Kidney (tissue), 14 donors: ENCODE results near the gene FBXO42. TPM values are rescaled to one million over a fixed set of nuclear protein-coding genes. Genes with fewer than 3 reads are reported as not detected.

ENCODE experiments used
- DNase-seq, 5 donors: peaks; one replicate each; pipeline ENCODE4 v3.0.0-alpha.2; 2013 to 2020
- FAIRE-seq: peaks from 2 replicates; lab custom pipeline; 2012; peaks lifted over from hg19 to GRCh38; lab: Jason Lieb, UNC
- H3K27ac ChIP-seq, 2 donors: one replicate each; pipeline ENCODE4 v1.7.0; 2013; ENCODE audit warnings: low read depth in 2 of 2, low read length in 2 of 2, inconsistent platforms in 1 of 2
- H3K27me3 ChIP-seq: one replicate; pipeline ENCODE4 v1.7.1; 2013; ENCODE audit warnings: low read length, inconsistent platforms; ENCODE audit not compliant: control insufficient read depth, insufficient read depth
- H3K36me3 ChIP-seq, 3 donors: one replicate each; pipeline versions ENCODE4 v1.7.0 to v1.7.1; 2013; ENCODE audit warnings: low read length in 3 of 3, control low read depth in 1 of 3, inconsistent platforms in 1 of 3; ENCODE audit not compliant: insufficient read depth in 3 of 3, control insufficient read depth in 2 of 3
- H3K4me1 ChIP-seq, 3 donors: one replicate each; pipeline versions ENCODE4 v1.7.0 to v1.7.1; 2013; ENCODE audit warnings: low read length in 3 of 3, inconsistent platforms in 1 of 3, low read depth in 1 of 3; ENCODE audit not compliant: control insufficient read depth in 2 of 3, insufficient read depth in 2 of 3
- H3K4me3 ChIP-seq, 3 donors: one replicate each; pipeline versions ENCODE4 v1.7.0 to v1.8.1; 2013; ENCODE audit warnings: low read length in 3 of 3, control low read depth in 1 of 3, inconsistent platforms in 1 of 3
- H3K9ac ChIP-seq, 3 donors: one replicate each; pipeline versions ENCODE4 v1.7.0 to v1.7.1; 2013; ENCODE audit warnings: low read length in 3 of 3, control low read depth in 1 of 3, inconsistent platforms in 1 of 3
- H3K9me3 ChIP-seq, 3 donors: one replicate each; pipeline versions ENCODE4 v1.7.0 to v1.7.1; 2013; ENCODE audit warnings: low read length in 3 of 3, control low read depth in 1 of 3, inconsistent platforms in 1 of 3; ENCODE audit not compliant: control insufficient read depth in 2 of 3, insufficient read depth in 1 of 3
- intact Hi-C: fragments of 100-400 bp; cut with DNase I; formaldehyde crosslinking; loops from one replicate; pipeline ENCODE4 v1.11.1; 2022
- polyA plus RNA-seq: library from polyadenylated mRNA; stranded (reverse); fragments of 350-450 nt; fragmentation: Illumina TruSeq; extraction: RNeasy Lipid Tissue Mini Kit (QIAGEN cat#74804); gene quantifications from one replicate; pipeline ENCODE4 v1.2.3, GENCODE V29; 2014; ENCODE audit warnings: low read depth, low replicate concordance; ENCODE audit not compliant: insufficient read depth
- total RNA-seq: library from RNA; stranded (reverse); fragmentation: NEBNext Ultra II Directional; extraction: Animal tissue kit (Norgen Biotek cat#: 25700); gene quantifications from one replicate; pipeline ENCODE4 v1.2.1, GENCODE V29; 2021
- TF ChIP-seq, protein P1 (sequence below): IDR thresholded peaks from 3 replicates; pipeline ENCODE4 v1.5.1; 2012; ENCODE audit warnings: mild to moderate bottlenecking, moderate library complexity, borderline replicate concordance; ENCODE audit not compliant: insufficient read depth; ENCODE audit errors: extremely low read depth
- donor health status: control.
- donor health status: control.
- donor health status: control.
- donor health status: control.
- donor health status: control.
- donor health status: DM: yes; HTN: yes; CAD: no.
- donor health status: Normal renal cell carcinoma (clear cell type).

FBXO42 gene
- total and polyA plus RNA-seq, 2 donors from 2014 or later: 14.1 to 22.1 TPM

GRCh38 chr1:16242556-16243214 lies 109.6 kb downstream of the FBXO42 start:
- TF ChIP-seq, protein P1, sequence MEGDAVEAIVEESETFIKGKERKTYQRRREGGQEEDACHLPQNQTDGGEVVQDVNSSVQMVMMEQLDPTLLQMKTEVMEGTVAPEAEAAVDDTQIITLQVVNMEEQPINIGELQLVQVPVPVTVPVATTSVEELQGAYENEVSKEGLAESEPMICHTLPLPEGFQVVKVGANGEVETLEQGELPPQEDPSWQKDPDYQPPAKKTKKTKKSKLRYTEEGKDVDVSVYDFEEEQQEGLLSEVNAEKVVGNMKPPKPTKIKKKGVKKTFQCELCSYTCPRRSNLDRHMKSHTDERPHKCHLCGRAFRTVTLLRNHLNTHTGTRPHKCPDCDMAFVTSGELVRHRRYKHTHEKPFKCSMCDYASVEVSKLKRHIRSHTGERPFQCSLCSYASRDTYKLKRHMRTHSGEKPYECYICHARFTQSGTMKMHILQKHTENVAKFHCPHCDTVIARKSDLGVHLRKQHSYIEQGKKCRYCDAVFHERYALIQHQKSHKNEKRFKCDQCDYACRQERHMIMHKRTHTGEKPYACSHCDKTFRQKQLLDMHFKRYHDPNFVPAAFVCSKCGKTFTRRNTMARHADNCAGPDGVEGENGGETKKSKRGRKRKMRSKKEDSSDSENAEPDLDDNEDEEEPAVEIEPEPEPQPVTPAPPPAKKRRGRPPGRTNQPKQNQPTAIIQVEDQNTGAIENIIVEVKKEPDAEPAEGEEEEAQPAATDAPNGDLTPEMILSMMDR: no peak
- no peak for DNase-seq
- H3K27me3 ChIP-seq: no peaks in the 10 kb centered on the region
- H3K27ac ChIP-seq: no peak overlapping the region
- no peaks in the 10 kb centered on the region for H3K9me3 ChIP-seq
- H3K4me1 ChIP-seq: peaks cover 1 to 5% (median 2%) of the 10 kb centered on the region in 3 donors
- H3K36me3 ChIP-seq: peaks cover 0 to 5% (median 0%) of the 10 kb centered on the region in 3 donors
- H3K9ac ChIP-seq: no peak overlapping the region
- intact Hi-C loops: loop anchor here (10.0 kb wide), 1 partner anchor 158 kb away; no protein-coding TSS in a partner anchor
- H3K4me3 ChIP-seq: no peak overlapping the region
- no peak for FAIRE-seq

- Histone ChIP-seq H3K9me3 (no peaks in the 10 kb centered on the region), H3K4me3 (no peak overlapping the region), H3K9ac (no peak overlapping the region), H3K27ac (no peak overlapping the region), H3K36me3 (no peaks in the 10 kb centered on the region), H3K4me1 (peaks cover 0 to 15% (median 3%) of the 10 kb centered on the region in 3 donors), H3K27me3 (no peaks in the 10 kb centered on the region)
- intact Hi-C loops: loop anchor here (10.0 kb wide), 1 partner anchor 156 kb away; no protein-coding TSS in a partner anchor
- DNase-seq (no peak), FAIRE-seq (no peak)
- TF ChIP-seq, protein P1: no peak
These were observed 111.0 kb downstream of the FBXO42 start for GRCh38 chr1:16241221-16241708.

DNA sequence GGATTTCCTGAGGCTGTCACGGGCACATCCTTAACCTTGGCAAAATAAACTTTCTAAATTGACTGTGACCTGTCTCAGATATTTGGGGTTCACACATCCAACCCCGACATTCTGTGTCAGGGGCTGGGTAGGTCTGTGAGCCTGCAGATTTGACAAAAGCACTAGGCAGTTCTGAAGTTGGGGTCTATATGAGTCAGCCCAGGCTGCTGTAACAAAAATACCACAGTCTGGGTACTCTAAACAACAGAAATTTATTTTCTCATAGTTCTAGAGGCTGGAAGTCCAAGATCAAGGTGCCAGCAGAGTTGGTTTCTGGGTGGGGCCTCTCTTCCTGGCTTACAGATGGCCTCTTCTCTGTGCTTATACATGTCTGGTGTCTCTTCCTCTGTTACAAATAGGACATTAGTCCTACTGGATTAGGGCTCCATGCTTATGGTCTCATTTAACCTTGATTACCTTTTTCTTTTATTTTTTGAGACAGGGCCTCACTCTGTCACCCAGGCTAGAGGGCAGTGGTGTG lies 112.2 kb downstream of the FBXO42 start:
- DNase-seq: no peak

More for the DNA sequence above, 112.2 kb downstream of the FBXO42 start:
- no peak overlapping the region for H3K4me3 ChIP-seq
- intact Hi-C loops: loop anchor here (10.0 kb wide), 1 partner anchor 155 kb away; no protein-coding TSS in a partner anchor
- no peaks in the 10 kb centered on the region for H3K36me3 ChIP-seq
- peaks cover 0 to 18% (median 3%) of the 10 kb centered on the region in 3 donors for H3K4me1 ChIP-seq
- TF ChIP-seq, protein P1: no peak
- no peaks in the 10 kb centered on the region for H3K27me3 ChIP-seq
- no peaks in the 10 kb centered on the region for H3K9me3 ChIP-seq
- no peak for FAIRE-seq
- no peak overlapping the region for H3K27ac ChIP-seq
- H3K9ac ChIP-seq: no peak overlapping the region
